ENCODE results near the gene ZNF644. TPM values are rescaled to one million over a fixed set of nuclear protein-coding genes. Genes with fewer than 3 reads are reported as not detected.

Gene ZNF644
- total and polyA plus RNA-seq, 4 donors, result 6.8 to 38.8 (median 27.2) TPM

- TF ChIP-seq REST (IDR thresholded peaks at IDR 0.05) (no peak), ATF3 (IDR thresholded peaks at IDR 0.05) (no peak), HNF4A (conservative IDR thresholded peaks at IDR 0.05) (no peak), GABPA (IDR thresholded peaks at IDR 0.05 in 1 of 2, conservative IDR thresholded peaks at IDR 0.05 in 1 of 2) (no peak), YY1 (IDR thresholded peaks at IDR 0.05) (no peak), JUND (IDR thresholded peaks at IDR 0.05) (no peak), RXRA (IDR thresholded peaks at IDR 0.05) (no peak), NR2F2 (IDR thresholded peaks at IDR 0.05) (no peak)
Observed at GRCh38 chr1:90951009-90951408, 70.8 kb downstream of the ZNF644 start (continued).

GRCh38 chr1:90948301-90948700 is 73.5 kb downstream of the ZNF644 start:
- peaks cover 0 to 2% (median 0%) of the 10 kb centered on the region in 4 donors for H3K36me3 ChIP-seq (ENCODE audit: control insufficient read depth in 4 of 4, insufficient read depth in 3 of 4, low read depth in 1 of 4, low read length in 3 of 4)
- TF ChIP-seq NR2F2 (IDR thresholded peaks at IDR 0.05) (no peak), RXRA (IDR thresholded peaks at IDR 0.05) (no peak), FOXA2 (IDR thresholded peaks at IDR 0.05) (no peak), MAX (IDR thresholded peaks at IDR 0.05) (no peak), JUND (IDR thresholded peaks at IDR 0.05) (no peak), RAD21 (IDR thresholded peaks at IDR 0.05) (no peak), EGR1 (IDR thresholded peaks at IDR 0.05; ENCODE audit: low read depth in 2 of 2) (no peak), SP1 (IDR thresholded peaks at IDR 0.05) (no peak), HNF4A (conservative IDR thresholded peaks at IDR 0.05) (no peak), REST (IDR thresholded peaks at IDR 0.05) (no peak), CTCF (IDR thresholded peaks at IDR 0.05; ENCODE audit: low read depth, low read length, missing input control) (no peak), GABPA (IDR thresholded peaks at IDR 0.05 in 1 of 2, conservative IDR thresholded peaks at IDR 0.05 in 1 of 2) (no peak), ZBTB33 (IDR thresholded peaks at IDR 0.05) (no peak), FOXA1 (IDR thresholded peaks at IDR 0.05) (no peak), YY1 (IDR thresholded peaks at IDR 0.05) (no peak), ATF3 (IDR thresholded peaks at IDR 0.05) (no peak)
- H3K4me1 ChIP-seq (ENCODE audit: control insufficient read depth in 4 of 4, insufficient read depth in 4 of 4, low read length in 3 of 4), result no peaks in the 10 kb centered on the region
- WGBS, result 97% methylated on average over 7 of the region's 7 CpGs
- H3K9me3 ChIP-seq (ENCODE audit: control insufficient read depth in 4 of 4, low read length in 3 of 4), result no peaks in the 10 kb centered on the region
- no peak for DNase-seq (ENCODE audit: low spot score)
- no peak overlapping the region for H3K9ac ChIP-seq (ENCODE audit: low read depth in 1 of 2, low read length in 2 of 2)
- H3K4me3 ChIP-seq (ENCODE audit: low read depth in 1 of 3, low read length in 3 of 3), result no peak overlapping the region
- no peaks in the 10 kb centered on the region for H3K27me3 ChIP-seq (ENCODE audit: control insufficient read depth in 4 of 4, insufficient read depth in 4 of 4, low read length in 3 of 4)
- no peak overlapping the region for H3K27ac ChIP-seq (ENCODE audit: low read depth in 1 of 2, low read length in 2 of 2)
